ENCODE results near the gene SPATA6. TPM values are rescaled to one million over a fixed set of nuclear protein-coding genes. Genes with fewer than 3 reads are reported as not detected.

Gene SPATA6
- total and polyA plus RNA-seq, 2 of the 4 experiments (the other 2 are of a cell fraction): 1.1 to 2.0 TPM

GRCh38 chr1:48466594-48466993 is 5.4 kb downstream of the SPATA6 start:
- Histone ChIP-seq H3K36me3 (ENCODE audit: control insufficient read depth, insufficient read depth, low read length) (no peaks in the 10 kb centered on the region), H3K18ac (ENCODE audit: low read depth, low read length) (no peak overlapping the region), H3K27me3 (ENCODE audit: control insufficient read depth, insufficient read depth, low read length) (no peaks in the 10 kb centered on the region), H3K4ac (ENCODE audit: low read depth, low read length) (no peak overlapping the region), H4K91ac (ENCODE audit: insufficient read depth, low read depth, low read length) (no peak overlapping the region), H2AK9ac (replicated peaks; ENCODE audit: low read depth, low read length, poor library complexity) (no peak overlapping the region), H3K79me1 (ENCODE audit: low read depth in 1 of 2, low read length in 2 of 2) (peaks cover 0 to 4% of the 10 kb centered on the region in 2 experiments; a peak in 1 of 4 replicates), H4K8ac (ENCODE audit: low read depth in 2 of 2, low read length in 2 of 2) (no peak overlapping the region), H4K5ac (ENCODE audit: low read depth, low read length) (no peak overlapping the region), H3K4me1 (ENCODE audit: control insufficient read depth, insufficient read depth, low read length) (peaks cover 2% of the 10 kb centered on the region; the same call in 1 of the 2 replicates), H3K9me3 (ENCODE audit: control insufficient read depth, insufficient read depth, low read length) (no peaks in the 10 kb centered on the region), H2AFZ (replicated peaks; ENCODE audit: low read length, poor library complexity) (no peak overlapping the region), H3K14ac (replicated peaks; ENCODE audit: low read depth, low read length) (no peak overlapping the region), H2BK5ac (ENCODE audit: low read depth, low read length, poor library complexity, severe bottlenecking) (no peak overlapping the region), H3K4me2 (ENCODE audit: low read depth, low read length) (no peak overlapping the region), H3K9ac (ENCODE audit: low read depth, low read length) (no peak overlapping the region), H3K27ac (ENCODE audit: insufficient read depth, low read length) (no peak overlapping the region), H2BK15ac (ENCODE audit: low read depth, low read length) (no peak overlapping the region), H2AK5ac (ENCODE audit: low read depth, low read length) (no peak overlapping the region), H2BK20ac (ENCODE audit: low read depth, low read length) (no peak overlapping the region), H3K4me3 (ENCODE audit: insufficient read depth, low read depth, low read length) (no peak overlapping the region), H3K23ac (ENCODE audit: low read depth, low read length) (no peak overlapping the region), H4K20me1 (ENCODE audit: insufficient read depth, low read length) (no peaks in the 10 kb centered on the region), H3K9me1 (ENCODE audit: insufficient read depth, low read length) (peaks cover 6% of the 10 kb centered on the region; the same call in 1 of the 2 replicates), H2BK120ac (ENCODE audit: low read depth, low read length) (no peak overlapping the region), H3K56ac (ENCODE audit: extremely low read depth, insufficient read depth, low read length) (no peak overlapping the region)
- DNase-seq (no peak), ATAC-seq (ENCODE audit: low read depth) (no peak)
- ChIA-PET CTCF (no interaction called here), POLR2A (ENCODE audit: unreplicated experiment) (no interaction called here)
- TF ChIP-seq MAZ (IDR thresholded peaks at IDR 0.05; ENCODE audit: borderline replicate concordance, low read depth, low read length) (no peak), MAFK (IDR thresholded peaks at IDR 0.05; ENCODE audit: low read depth, low read length) (no peak), FOS (IDR thresholded peaks at IDR 0.05; ENCODE audit: low read depth, low read length) (no peak), CTCF (conservative IDR thresholded peaks at IDR 0.05; ENCODE audit: low read depth, low read length) (no peak), CEBPB (IDR thresholded peaks at IDR 0.05; ENCODE audit: low read depth, low read length) (no peak), SMC3 (IDR thresholded peaks at IDR 0.05; ENCODE audit: low read depth, low read length) (no peak), CHD1 (IDR thresholded peaks at IDR 0.05; ENCODE audit: low read depth, low read length) (no peak), MXI1 (IDR thresholded peaks at IDR 0.05; ENCODE audit: borderline replicate concordance, low read depth, low read length) (no peak), BHLHE40 (IDR thresholded peaks at IDR 0.05; ENCODE audit: low read depth, low read length) (no peak), RCOR1 (IDR thresholded peaks at IDR 0.05; ENCODE audit: insufficient replicate concordance, low read length) (no peak), USF2 (IDR thresholded peaks at IDR 0.05; ENCODE audit: low read depth, low read length) (no peak), NFE2L2 (IDR thresholded peaks at IDR 0.05; ENCODE audit: low read depth, low read length) (no peak), RAD21 (IDR thresholded peaks at IDR 0.05; ENCODE audit: low read length) (no peak)
- dilution Hi-C loops (cut with HindIII; ENCODE audit: low sequenced_read_pairs, unreplicated experiment): no loop called here
- BruUV-seq (replicated peaks): no TSS peak
- no CpG with 5 or more reads among the region's 1 CpG for WGBS, 2 experiments (ENCODE audit: extremely low coverage in 2 of 2, insufficient read length in 1 of 2)
- in situ Hi-C loops (cut with MboI; ENCODE audit: low sequenced_read_pairs): no loop called here
- intact Hi-C loops (cut with micrococcal nuclease): no loop called here
